ENCODE measurements around the gene RGS5. TPM values are rescaled to one million over a fixed set of nuclear protein-coding genes. Genes with fewer than 3 reads are reported as not detected.
A peak's percentile ranks its signal among the peaks of the same experiment; 100 is the strongest.

The RGS5 gene
- total RNA-seq, 1 donor from 2014 or later = 2.8 TPM

- DNase-seq (ENCODE audit: low spot score) = peak; percentile 11
These were observed 27.9 kb downstream of the RGS5 start for GRCh38 chr1:163174524-163175437.

GRCh38 chr1:163173121-163173520, 29.6 kb downstream of the RGS5 start:
- no peak overlapping the region for H3K4me3 Mint-ChIP-seq (ENCODE audit: low read depth)
- intact Hi-C loops (cut with micrococcal nuclease) = loop anchor here (10.0 kb wide), 2 partner anchors 98 to 142 kb away; no protein-coding TSS in a partner anchor
- no peaks in the 10 kb centered on the region for H3K9me3 Mint-ChIP-seq
- no peaks in the 10 kb centered on the region for H3K4me1 Mint-ChIP-seq (ENCODE audit: low read depth)
- H3K27ac Mint-ChIP-seq = no peak overlapping the region
- H3K36me3 Mint-ChIP-seq (ENCODE audit: low read depth) = no peaks in the 10 kb centered on the region
- DNase-seq (ENCODE audit: low spot score) = no peak
- peaks cover 5% of the 10 kb centered on the region for H3K27me3 Mint-ChIP-seq (ENCODE audit: low read depth)

More at GRCh38 chr1:163174524-163175437, 27.9 kb downstream of the RGS5 start:
- Mint-ChIP-seq H3K27ac (no peak overlapping the region), H3K4me1 (ENCODE audit: low read depth) (no peaks in the 10 kb centered on the region), H3K4me3 (ENCODE audit: low read depth) (no peak overlapping the region), H3K27me3 (ENCODE audit: low read depth) (peaks cover 5% of the 10 kb centered on the region), H3K9me3 (no peaks in the 10 kb centered on the region), H3K36me3 (ENCODE audit: low read depth) (no peaks in the 10 kb centered on the region)
- intact Hi-C loops (cut with micrococcal nuclease) = loop anchor here (2.0 to 10.0 kb wide), 4 partner anchors 100 to 326 kb away; no protein-coding TSS in a partner anchor

- no peak overlapping the region for H3K4me3 Mint-ChIP-seq (ENCODE audit: low read depth)
- no peaks in the 10 kb centered on the region for H3K36me3 Mint-ChIP-seq (ENCODE audit: low read depth)
- intact Hi-C loops (cut with micrococcal nuclease) = loop anchor here (10.0 kb wide), 2 partner anchors 98 to 142 kb away; no protein-coding TSS in a partner anchor
These were observed 30.1 kb downstream of the RGS5 start for GRCh38 chr1:163172596-163172995.

GRCh38 chr1:163171826-163172225, 30.9 kb downstream of the RGS5 start:
- intact Hi-C loops (cut with micrococcal nuclease) = loop anchor here (10.0 kb wide), 2 partner anchors 97 to 143 kb away; no protein-coding TSS in a partner anchor
- no peaks in the 10 kb centered on the region for H3K36me3 Mint-ChIP-seq (ENCODE audit: low read depth)
- H3K9me3 Mint-ChIP-seq = no peaks in the 10 kb centered on the region
- H3K27ac Mint-ChIP-seq = no peak overlapping the region
- H3K27me3 Mint-ChIP-seq (ENCODE audit: low read depth) = peaks cover 5% of the 10 kb centered on the region
- no peaks in the 10 kb centered on the region for H3K4me1 Mint-ChIP-seq (ENCODE audit: low read depth)
- DNase-seq (ENCODE audit: low spot score) = no peak
- no peak overlapping the region for H3K4me3 Mint-ChIP-seq (ENCODE audit: low read depth)

More at GRCh38 chr1:163172596-163172995, 30.1 kb downstream of the RGS5 start:
- DNase-seq (ENCODE audit: low spot score) = no peak
- Mint-ChIP-seq H3K27ac (no peak overlapping the region), H3K9me3 (no peaks in the 10 kb centered on the region), H3K27me3 (ENCODE audit: low read depth) (peaks cover 5% of the 10 kb centered on the region), H3K4me1 (ENCODE audit: low read depth) (no peaks in the 10 kb centered on the region)

GRCh38 chr1:163170975-163171676, 31.6 kb downstream of the RGS5 start:
- H3K9me3 Mint-ChIP-seq = no peaks in the 10 kb centered on the region
- intact Hi-C loops (cut with micrococcal nuclease) = loop anchor here (10.0 kb wide), 2 partner anchors 96 to 144 kb away; no protein-coding TSS in a partner anchor
- H3K4me1 Mint-ChIP-seq (ENCODE audit: low read depth) = no peaks in the 10 kb centered on the region
- peaks cover 5% of the 10 kb centered on the region for H3K27me3 Mint-ChIP-seq (ENCODE audit: low read depth)
- no peak overlapping the region for H3K27ac Mint-ChIP-seq
- H3K4me3 Mint-ChIP-seq (ENCODE audit: low read depth) = no peak overlapping the region
- no peaks in the 10 kb centered on the region for H3K36me3 Mint-ChIP-seq (ENCODE audit: low read depth)
- DNase-seq (ENCODE audit: low spot score) = no peak

GRCh38 chr1:163170331-163170730, 32.4 kb downstream of the RGS5 start:
- no peak for DNase-seq (ENCODE audit: low spot score)
- H3K36me3 Mint-ChIP-seq (ENCODE audit: low read depth) = no peaks in the 10 kb centered on the region
- no peaks in the 10 kb centered on the region for H3K9me3 Mint-ChIP-seq
- no peaks in the 10 kb centered on the region for H3K4me1 Mint-ChIP-seq (ENCODE audit: low read depth)
- H3K27me3 Mint-ChIP-seq (ENCODE audit: low read depth) = peaks cover 5% of the 10 kb centered on the region
- intact Hi-C loops (cut with micrococcal nuclease) = loop anchor here (10.0 kb wide), 2 partner anchors 96 to 144 kb away; no protein-coding TSS in a partner anchor
- no peak overlapping the region for H3K27ac Mint-ChIP-seq
- H3K4me3 Mint-ChIP-seq (ENCODE audit: low read depth) = no peak overlapping the region

- Mint-ChIP-seq H3K9me3 (no peaks in the 10 kb centered on the region), H3K27me3 (ENCODE audit: low read depth) (peaks cover 3% of the 10 kb centered on the region), H3K27ac (no peak overlapping the region), H3K36me3 (ENCODE audit: low read depth) (no peaks in the 10 kb centered on the region), H3K4me3 (ENCODE audit: low read depth) (no peak overlapping the region), H3K4me1 (ENCODE audit: low read depth) (no peaks in the 10 kb centered on the region)
- DNase-seq (ENCODE audit: low spot score) = no peak
- intact Hi-C loops (cut with micrococcal nuclease) = no loop called here
These were observed 33.2 kb downstream of the RGS5 start for GRCh38 chr1:163169553-163169952.

GRCh38 chr1:163168053-163168452, 34.7 kb downstream of the RGS5 start:
- Mint-ChIP-seq H3K4me3 (ENCODE audit: low read depth) (no peak overlapping the region), H3K9me3 (no peaks in the 10 kb centered on the region), H3K27me3 (ENCODE audit: low read depth) (peaks cover 3% of the 10 kb centered on the region), H3K4me1 (ENCODE audit: low read depth) (peaks cover 1% of the 10 kb centered on the region), H3K36me3 (ENCODE audit: low read depth) (no peaks in the 10 kb centered on the region), H3K27ac (no peak overlapping the region)
- no peak for DNase-seq (ENCODE audit: low spot score)
- intact Hi-C loops (cut with micrococcal nuclease) = no loop called here

GRCh38 chr1:163166886-163167555, 35.7 kb downstream of the RGS5 start:
- Mint-ChIP-seq H3K9me3 (no peaks in the 10 kb centered on the region), H3K4me3 (ENCODE audit: low read depth) (no peak overlapping the region), H3K36me3 (ENCODE audit: low read depth) (no peaks in the 10 kb centered on the region), H3K4me1 (ENCODE audit: low read depth) (peaks cover 1% of the 10 kb centered on the region), H3K27ac (no peak overlapping the region), H3K27me3 (ENCODE audit: low read depth) (peaks cover 3% of the 10 kb centered on the region)
- DNase-seq (ENCODE audit: low spot score) = no peak
- intact Hi-C loops (cut with micrococcal nuclease) = no loop called here

- DNase-seq (ENCODE audit: low spot score) = no peak
- no peaks in the 10 kb centered on the region for H3K36me3 Mint-ChIP-seq (ENCODE audit: low read depth)
- peaks cover 1% of the 10 kb centered on the region for H3K4me1 Mint-ChIP-seq (ENCODE audit: low read depth)
- no peak overlapping the region for H3K27ac Mint-ChIP-seq
- no peaks in the 10 kb centered on the region for H3K9me3 Mint-ChIP-seq
- H3K4me3 Mint-ChIP-seq (ENCODE audit: low read depth) = no peak overlapping the region
- intact Hi-C loops (cut with micrococcal nuclease) = no loop called here
- H3K27me3 Mint-ChIP-seq (ENCODE audit: low read depth) = no peaks in the 10 kb centered on the region
These were observed 37.6 kb downstream of the RGS5 start for GRCh38 chr1:163165119-163165518.

- H3K27me3 Mint-ChIP-seq (ENCODE audit: low read depth) = no peaks in the 10 kb centered on the region
- H3K4me1 Mint-ChIP-seq (ENCODE audit: low read depth) = peaks cover 1% of the 10 kb centered on the region
- no peak overlapping the region for H3K4me3 Mint-ChIP-seq (ENCODE audit: low read depth)
- intact Hi-C loops (cut with micrococcal nuclease) = no loop called here
- no peak for DNase-seq (ENCODE audit: low spot score)
- no peaks in the 10 kb centered on the region for H3K36me3 Mint-ChIP-seq (ENCODE audit: low read depth)
- no peaks in the 10 kb centered on the region for H3K9me3 Mint-ChIP-seq
- no peak overlapping the region for H3K27ac Mint-ChIP-seq
These were observed 38.7 kb downstream of the RGS5 start for GRCh38 chr1:163163881-163164582.

- Mint-ChIP-seq H3K27ac (no peak overlapping the region), H3K36me3 (ENCODE audit: low read depth) (no peaks in the 10 kb centered on the region), H3K4me1 (ENCODE audit: low read depth) (peaks cover 1% of the 10 kb centered on the region), H3K9me3 (no peaks in the 10 kb centered on the region), H3K27me3 (ENCODE audit: low read depth) (no peaks in the 10 kb centered on the region), H3K4me3 (ENCODE audit: low read depth) (no peak overlapping the region)
- no peak for DNase-seq (ENCODE audit: low spot score)
- intact Hi-C loops (cut with micrococcal nuclease) = no loop called here
These were observed 39.6 kb downstream of the RGS5 start for GRCh38 chr1:163163163-163163562.

All from activated T-helper 2 cell treated with anti-CD3 and anti-CD28 coated beads, Interferon-gamma antibody, Interleukin-2, Interleukin-4, amounts not matched to agents 10 μg/mL and 5 μg/mL and 100 μg/mL, durations not matched to agents 14 hours and 24 hours and 36 hours (primary cell).